PC-9 (cell line): ENCODE results near the gene SLC1A3.

ENCODE experiments used
- CTCF ChIP-seq: fragments of 200-600 bp; sonication (generic); conservative IDR thresholded peaks from 2 replicates; pipeline ENCODE4 v1.6.1; 2017; ENCODE audit warnings: mixed run types, antibody characterized with exemption, mild to moderate bottlenecking, moderate library complexity
- EZH2 ChIP-seq: fragments of 200-600 bp; sonication (generic); IDR thresholded peaks from 2 replicates; pipeline ENCODE4 v1.8.0; 2017; ENCODE audit warnings: antibody characterized with exemption, low read depth

DNA sequence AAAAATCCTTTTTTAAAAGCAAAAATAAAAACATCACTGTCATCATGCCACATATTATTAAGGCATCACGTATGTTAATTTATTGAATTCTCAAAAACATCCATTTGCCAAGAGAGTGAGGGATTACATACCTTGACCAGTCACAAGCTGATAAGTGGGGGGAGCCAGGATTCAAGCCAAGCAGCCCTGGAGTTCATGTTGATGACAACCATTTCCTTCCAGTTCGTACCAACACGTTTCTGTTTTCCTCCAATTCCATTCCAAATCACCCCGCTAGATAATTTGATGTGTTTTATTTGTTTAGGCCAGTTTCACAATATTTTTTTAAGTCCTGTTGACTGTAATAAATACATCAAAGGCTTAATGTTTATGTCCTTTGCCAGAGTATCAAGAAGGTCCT lies 53.0 kb downstream of the SLC1A3 start:
- TF ChIP-seq CTCF: no peak
- no peak for TF ChIP-seq EZH2
